ENCODE results near the gene PSME3. TPM values are rescaled to one million over a fixed set of nuclear protein-coding genes. Genes with fewer than 3 reads are reported as not detected.
A peak's percentile ranks its signal among the peaks of the same experiment; 100 is the strongest.

The PSME3 gene
- total and polyA plus RNA-seq, 2 of the 13 experiments (the other 11 are each of a cell fraction or from before 2014, with no cell fraction given) = 66.3 to 135 TPM

- TF ChIP-seq, protein P1, sequence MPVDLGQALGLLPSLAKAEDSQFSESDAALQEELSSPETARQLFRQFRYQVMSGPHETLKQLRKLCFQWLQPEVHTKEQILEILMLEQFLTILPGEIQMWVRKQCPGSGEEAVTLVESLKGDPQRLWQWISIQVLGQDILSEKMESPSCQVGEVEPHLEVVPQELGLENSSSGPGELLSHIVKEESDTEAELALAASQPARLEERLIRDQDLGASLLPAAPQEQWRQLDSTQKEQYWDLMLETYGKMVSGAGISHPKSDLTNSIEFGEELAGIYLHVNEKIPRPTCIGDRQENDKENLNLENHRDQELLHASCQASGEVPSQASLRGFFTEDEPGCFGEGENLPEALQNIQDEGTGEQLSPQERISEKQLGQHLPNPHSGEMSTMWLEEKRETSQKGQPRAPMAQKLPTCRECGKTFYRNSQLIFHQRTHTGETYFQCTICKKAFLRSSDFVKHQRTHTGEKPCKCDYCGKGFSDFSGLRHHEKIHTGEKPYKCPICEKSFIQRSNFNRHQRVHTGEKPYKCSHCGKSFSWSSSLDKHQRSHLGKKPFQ (CRISPR knock-in tag; IDR thresholded peaks at IDR 0.05; ENCODE audit: insufficient replicate concordance) = peak; percentile 47
- peak; percentile 48; the same call in 1 of the 2 replicates for TF ChIP-seq PHF8 (CRISPR knock-in tag; IDR thresholded peaks at IDR 0.05)
- TF ChIP-seq ZSCAN12 (CRISPR knock-in tag; IDR thresholded peaks at IDR 0.05) = no peak
- TF ChIP-seq RFX3 (CRISPR knock-in tag; IDR thresholded peaks at IDR 0.05) = no peak
- TF ChIP-seq ZC3H4 (CRISPR knock-in tag; IDR thresholded peaks at IDR 0.05; ENCODE audit: borderline replicate concordance) = no peak
- TF ChIP-seq ZNF710 (CRISPR knock-in tag; IDR thresholded peaks at IDR 0.05; ENCODE audit: borderline replicate concordance) = peak; percentile 88
- TF ChIP-seq MEF2D (CRISPR knock-in tag; IDR thresholded peaks at IDR 0.05) = peak; percentile 95
- peak; percentile 70; the same call in 1 of the 2 replicates for TF ChIP-seq ZNF784 (CRISPR knock-in tag; IDR thresholded peaks at IDR 0.05; ENCODE audit: borderline replicate concordance)
- TF ChIP-seq TEAD3 (CRISPR knock-in tag; optimal IDR thresholded peaks at IDR 0.05; ENCODE audit: borderline replicate concordance) = peak; percentile 54
- no peak for TF ChIP-seq ZNF20 (CRISPR knock-in tag; IDR thresholded peaks at IDR 0.05)
- TF ChIP-seq ZNF777 (CRISPR knock-in tag; IDR thresholded peaks at IDR 0.05) = peak; percentile 30; the same call in 1 of the 2 replicates
- TF ChIP-seq SOX13 (IDR thresholded peaks at IDR 0.05) = 0 out of 2 replicates have a peak, but pooled peaks have one; percentile 29
- TF ChIP-seq SOX13 (CRISPR knock-in tag; conservative IDR thresholded peaks at IDR 0.05 in 1 of 2, IDR thresholded peaks at IDR 0.05 in 1 of 2) = peak in 1 of 2 experiments; percentile 64; a peak in 1 of 4 replicates
- TF ChIP-seq, protein P2, sequence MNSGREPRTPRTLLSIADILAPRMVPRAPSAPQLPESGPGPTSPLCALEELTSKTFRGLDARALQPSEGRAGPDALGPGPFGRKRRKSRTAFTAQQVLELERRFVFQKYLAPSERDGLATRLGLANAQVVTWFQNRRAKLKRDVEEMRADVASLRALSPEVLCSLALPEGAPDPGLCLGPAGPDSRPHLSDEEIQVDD (CRISPR knock-in tag; IDR thresholded peaks at IDR 0.05; ENCODE audit: borderline replicate concordance) = 0 out of 2 replicates have a peak, but pooled peaks have one; percentile 46
- TF ChIP-seq PREB (CRISPR knock-in tag; IDR thresholded peaks at IDR 0.05) = peak; percentile 55; the same call in 1 of the 2 replicates
- no peak for TF ChIP-seq U2AF2 (IDR thresholded peaks at IDR 0.05; ENCODE audit: low read depth, low read length)
- no peak for TF ChIP-seq ZNF740 (CRISPR knock-in tag; IDR thresholded peaks at IDR 0.05)
- no peak for TF ChIP-seq TAF15 (IDR thresholded peaks at IDR 0.05; ENCODE audit: low read depth, low read length, poor library complexity, severe bottlenecking)
- peak; percentile 60 for TF ChIP-seq CREB1 (IDR thresholded peaks at IDR 0.05)
- no peak for TF ChIP-seq CREB1 (CRISPR knock-in tag; IDR thresholded peaks at IDR 0.05)
- 0 out of 2 replicates have a peak, but pooled peaks have one; percentile 12 for TF ChIP-seq ZNF205 (CRISPR knock-in tag; IDR thresholded peaks at IDR 0.05)
- TF ChIP-seq, protein P3, sequence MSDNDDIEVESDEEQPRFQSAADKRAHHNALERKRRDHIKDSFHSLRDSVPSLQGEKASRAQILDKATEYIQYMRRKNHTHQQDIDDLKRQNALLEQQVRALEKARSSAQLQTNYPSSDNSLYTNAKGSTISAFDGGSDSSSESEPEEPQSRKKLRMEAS (IDR thresholded peaks at IDR 0.05) = peak; percentile 91
Measured at GRCh38 chr17:42886283-42887176, 53.3 kb downstream of the PSME3 start (continued).

Measured in HepG2 (cell line).